Measurements from ENCODE around the gene KDM1B.
"Not testable (repeated sequence)": the region's sequence is repeated elsewhere in the genome, so short reads cannot be mapped to it uniquely, and the experiment has no call there.

Gene KDM1B

GRCh38 chr6:18186540-18187250 lies 31.5 kb downstream of the KDM1B start:
- no peak for DNase-seq (ENCODE audit: low spot score)

GRCh38 chr6:18187701-18188100 lies 32.5 kb downstream of the KDM1B start:
- no peak for DNase-seq (ENCODE audit: low spot score)

GRCh38 chr6:18189196-18189595 lies 34.0 kb downstream of the KDM1B start:
- no peak for DNase-seq (ENCODE audit: low spot score)

GRCh38 chr6:18192026-18192425 lies 36.8 kb downstream of the KDM1B start:
- no peak for DNase-seq (ENCODE audit: low spot score)

- no peak for DNase-seq (ENCODE audit: low spot score)
These were observed 48.6 kb downstream of the KDM1B start for GRCh38 chr6:18203786-18204185.

- no peak for DNase-seq (ENCODE audit: low spot score)
These were observed 49.5 kb downstream of the KDM1B start for GRCh38 chr6:18204691-18205090.

- no peak for DNase-seq (ENCODE audit: low spot score)
These were observed 51.4 kb downstream of the KDM1B start for GRCh38 chr6:18206591-18206990.

GRCh38 chr6:18207438-18207837 lies 52.2 kb downstream of the KDM1B start:
- no peak for DNase-seq (ENCODE audit: low spot score)

- no peak for DNase-seq (ENCODE audit: low spot score)
These were observed 52.7 kb downstream of the KDM1B start for GRCh38 chr6:18207949-18208348.

GRCh38 chr6:18208778-18209177 lies 53.6 kb downstream of the KDM1B start:
- not testable (repeated sequence) for DNase-seq (ENCODE audit: low spot score)

- DNase-seq (ENCODE audit: low spot score) = no peak
These were observed 54.4 kb downstream of the KDM1B start for GRCh38 chr6:18209539-18210197.

- DNase-seq (ENCODE audit: low spot score) = no peak
These were observed 55.5 kb downstream of the KDM1B start for GRCh38 chr6:18210707-18211106.

GRCh38 chr6:18211338-18211737 lies 56.1 kb downstream of the KDM1B start:
- no peak for DNase-seq (ENCODE audit: low spot score)

- DNase-seq (ENCODE audit: low spot score) = no peak
These were observed 57.0 kb downstream of the KDM1B start for GRCh38 chr6:18212231-18212630.

- no peak for DNase-seq (ENCODE audit: low spot score)
These were observed 58.2 kb downstream of the KDM1B start for GRCh38 chr6:18213439-18213838.

- DNase-seq (ENCODE audit: low spot score) = no peak
These were observed 58.8 kb downstream of the KDM1B start for GRCh38 chr6:18214003-18214402.

- DNase-seq (ENCODE audit: low spot score) = no peak
These were observed 60.2 kb downstream of the KDM1B start for GRCh38 chr6:18215436-18215835.

- no peak for DNase-seq (ENCODE audit: low spot score)
These were observed 61.2 kb downstream of the KDM1B start for GRCh38 chr6:18216411-18216810.

- no peak for DNase-seq (ENCODE audit: low spot score)
These were observed 63.0 kb downstream of the KDM1B start for GRCh38 chr6:18218233-18218632.

GRCh38 chr6:18219591-18219990 lies 64.4 kb downstream of the KDM1B start:
- DNase-seq (ENCODE audit: low spot score) = no peak

GRCh38 chr6:18221288-18221615 lies 66.0 kb downstream of the KDM1B start:
- no peak for DNase-seq (ENCODE audit: low spot score)

GRCh38 chr6:18226451-18227105 lies 71.4 kb downstream of the KDM1B start:
- DNase-seq (ENCODE audit: low spot score) = not testable (repeated sequence)

GRCh38 chr6:18227166-18227565 lies 71.9 kb downstream of the KDM1B start:
- DNase-seq (ENCODE audit: low spot score) = not testable (repeated sequence)

Measured in iPS-NIHi11 (cell line).